Panc1 (cell line): Measurements from ENCODE around the gene DAG1.

Source experiments
- CTCF ChIP-seq: fragments of 450-650 bp; IDR thresholded peaks from 2 replicates; pipeline ENCODE4 v1.5.1; 2017; ENCODE audit warnings: mild to moderate bottlenecking
- POLR2AphosphoS5 ChIP-seq: IDR thresholded peaks from 2 replicates; pipeline ENCODE4 v1.6.1; 2012; ENCODE audit warnings: mild to moderate bottlenecking, low read depth, low read length, moderate library complexity
- REST ChIP-seq, 2 experiments: IDR thresholded peaks; 2 replicates each; pipeline ENCODE4 v1.6.1; 2011 to 2012; ENCODE audit warnings: low read depth in 2 of 2, control low read depth in 1 of 2, low read length in 1 of 2, mild to moderate bottlenecking in 1 of 2, moderate library complexity in 1 of 2; ENCODE audit not compliant: insufficient read depth in 1 of 2
- SIN3A ChIP-seq: IDR thresholded peaks from 2 replicates; pipeline ENCODE4 v1.6.1; 2012; ENCODE audit warnings: low read depth, mild to moderate bottlenecking, low read length, moderate library complexity, borderline replicate concordance; ENCODE audit not compliant: insufficient read depth

GRCh38 chr3:49570028-49570654 lies 100.1 kb downstream of the DAG1 start:
- TF ChIP-seq CTCF (no peak), REST (IDR thresholded peaks at IDR 0.05; ENCODE audit: insufficient read depth in 1 of 2, low read depth in 2 of 2, low read length in 1 of 2) (no peak), SIN3A (no peak), POLR2AphosphoS5 (no peak)
